ENCODE measurements around the gene DNPH1. TPM values are rescaled to one million over a fixed set of nuclear protein-coding genes. Genes with fewer than 3 reads are reported as not detected.

DNPH1 gene
- total and polyA plus RNA-seq, 2 of the 8 experiments (the other 6 are each of a cell fraction or from before 2014, with no cell fraction given): 33.9 to 134 TPM

DNA sequence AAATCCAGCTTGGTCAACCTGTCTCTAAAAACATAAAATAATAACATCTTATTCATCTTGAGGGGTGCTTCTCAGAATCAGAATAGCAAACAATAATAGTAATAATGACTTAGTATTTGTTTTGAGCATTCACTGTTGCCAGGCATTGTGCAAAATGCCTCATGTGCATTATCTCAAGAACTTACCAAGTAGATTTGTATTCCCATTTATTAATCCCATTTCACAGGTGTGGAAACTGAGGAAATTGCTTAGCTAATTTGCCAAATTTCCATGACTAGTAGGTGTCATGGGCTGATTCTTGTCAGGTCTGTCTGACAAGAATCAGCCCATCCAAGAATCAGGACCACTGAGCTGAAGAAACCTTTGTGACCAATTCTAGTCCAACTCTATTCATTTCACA is 19.5 kb upstream of the DNPH1 start (continued):
- TF ChIP-seq SIN3A (conservative IDR thresholded peaks at IDR 0.05 in 1 of 2, IDR thresholded peaks at IDR 0.05 in 1 of 2; ENCODE audit: low read depth in 1 of 2, low read length in 2 of 2) (no peak), MAFK (IDR thresholded peaks at IDR 0.05; ENCODE audit: low read depth, low read length) (no peak), GABPA (IDR thresholded peaks at IDR 0.05; ENCODE audit: borderline replicate concordance, insufficient read depth, low read length) (no peak), E2F6 (IDR thresholded peaks at IDR 0.05) (no peak), CTBP2 (IDR thresholded peaks at IDR 0.05; ENCODE audit: borderline replicate concordance, insufficient read depth, insufficient read length, low read length) (no peak)
